GM18526 (cell line): ENCODE measurements around the gene POU3F1.

Experiments used
- POLR2A ChIP-seq: IDR thresholded peaks from 3 replicates; pipeline ENCODE4 v1.6.1; 2011; ENCODE audit not compliant: insufficient read length; ENCODE audit errors: extremely low read depth

Gene POU3F1

GRCh38 chr1:38026592-38027200 lies 19.9 kb downstream of the POU3F1 start:
- TF ChIP-seq POLR2A, result no peak

GRCh38 chr1:38025664-38026063 lies 20.9 kb downstream of the POU3F1 start:
- TF ChIP-seq POLR2A, result no peak

GRCh38 chr1:38025233-38025632 lies 21.4 kb downstream of the POU3F1 start:
- TF ChIP-seq POLR2A, result no peak

- TF ChIP-seq POLR2A, result no peak
Observed at GRCh38 chr1:38022810-38023209, 23.8 kb downstream of the POU3F1 start.

GRCh38 chr1:38021969-38022368 lies 24.6 kb downstream of the POU3F1 start:
- TF ChIP-seq POLR2A, result no peak

GRCh38 chr1:38020396-38020795 lies 26.2 kb downstream of the POU3F1 start:
- TF ChIP-seq POLR2A, result no peak

GRCh38 chr1:38018864-38019343 lies 27.7 kb downstream of the POU3F1 start:
- TF ChIP-seq POLR2A, result no peak

- no peak for TF ChIP-seq POLR2A
Observed at GRCh38 chr1:38015978-38016725, 30.4 kb downstream of the POU3F1 start.

- TF ChIP-seq POLR2A, result no peak
Observed at GRCh38 chr1:38014724-38015424, 31.7 kb downstream of the POU3F1 start.

- TF ChIP-seq POLR2A, result no peak
Observed at GRCh38 chr1:38014171-38014570, 32.4 kb downstream of the POU3F1 start.

GRCh38 chr1:38013227-38013622 lies 33.4 kb downstream of the POU3F1 start:
- TF ChIP-seq POLR2A, result no peak

GRCh38 chr1:38012363-38013226 lies 34.0 kb downstream of the POU3F1 start, which contains the start of gene UTP11:
Gene UTP11, plus strand, starts transcription at chr1:38012734. Its CDS starts 69 bp downstream, at chr1:38012803.
- TF ChIP-seq POLR2A, result peak; percentile 73

GRCh38 chr1:38009841-38010180 lies 36.8 kb downstream of the POU3F1 start:
- no peak for TF ChIP-seq POLR2A

- TF ChIP-seq POLR2A, result no peak
Observed at GRCh38 chr1:38009088-38009840, 37.3 kb downstream of the POU3F1 start.
